H9 (cell line): ENCODE results near the gene PLS1. TPM values are rescaled to one million over a fixed set of nuclear protein-coding genes. Genes with fewer than 3 reads are reported as not detected.

Experiments
- DNase-seq: peaks from one replicate; pipeline ENCODE4 v3.0.0-alpha.2; 2017
- H2AFZ ChIP-seq: one replicate; pipeline ENCODE4 v1.6.1; 2013; ENCODE audit warnings: mild to moderate bottlenecking, low read length, control low read depth, moderate library complexity
- H2AK5ac ChIP-seq: 2 replicates; pipeline ENCODE4 v1.6.1; 2013; ENCODE audit warnings: low read length, control low read depth, mixed read lengths; ENCODE audit not compliant: insufficient read length
- H2BK120ac ChIP-seq: one replicate; pipeline ENCODE4 v1.6.1; 2013; ENCODE audit warnings: low read depth, mild to moderate bottlenecking, low read length, control low read depth, inconsistent platforms; ENCODE audit not compliant: poor library complexity, severe bottlenecking
- H2BK12ac ChIP-seq: 2 replicates; pipeline ENCODE4 v1.6.1; 2013; ENCODE audit warnings: low read length, control low read depth, mixed read lengths, low read depth; ENCODE audit not compliant: insufficient read length
- H2BK15ac ChIP-seq: 2 replicates; pipeline ENCODE4 v1.6.1; 2013; ENCODE audit warnings: low read depth, low read length, control low read depth
- H2BK20ac ChIP-seq: one replicate; pipeline ENCODE4 v1.6.1; 2013; ENCODE audit warnings: low read depth, mild to moderate bottlenecking, low read length, control low read depth, inconsistent platforms; ENCODE audit not compliant: poor library complexity, severe bottlenecking
- H2BK5ac ChIP-seq: 2 replicates; pipeline ENCODE4 v1.6.1; 2013; ENCODE audit warnings: low read length, control low read depth, mixed read lengths; ENCODE audit not compliant: insufficient read length
- H3K14ac ChIP-seq: 2 replicates; pipeline ENCODE4 v1.6.1; 2013; ENCODE audit warnings: low read length, control low read depth; ENCODE audit not compliant: insufficient read depth
- H3K18ac ChIP-seq: 2 replicates; pipeline ENCODE4 v1.6.1; 2013; ENCODE audit warnings: low read depth, mild to moderate bottlenecking, mixed read lengths, low read length, control low read depth; ENCODE audit not compliant: insufficient read length
- H3K23ac ChIP-seq: 2 replicates; pipeline ENCODE4 v1.6.1; 2013; ENCODE audit warnings: low read length, control low read depth, mixed read lengths, low read depth; ENCODE audit not compliant: insufficient read length
- H3K23me2 ChIP-seq: 2 replicates; pipeline ENCODE4 v1.6.1; 2013; ENCODE audit warnings: low read depth, mild to moderate bottlenecking, mixed read lengths, low read length, control low read depth; ENCODE audit not compliant: insufficient read length, poor library complexity, severe bottlenecking
- H3K27ac ChIP-seq: 2 replicates; pipeline ENCODE4 v1.5.1; 2013; ENCODE audit warnings: low read length, control low read depth, mixed read lengths, low read depth; ENCODE audit not compliant: insufficient read length
- H3K27me3 ChIP-seq: 2 replicates; pipeline ENCODE4 v1.6.1; 2013; ENCODE audit warnings: low read length, control low read depth, inconsistent platforms; ENCODE audit not compliant: insufficient read depth
- H3K4ac ChIP-seq: 2 replicates; pipeline ENCODE4 v1.6.1; 2013; ENCODE audit warnings: low read depth, mild to moderate bottlenecking, control low read depth, inconsistent platforms, low read length, moderate library complexity
- H3K4me1 ChIP-seq: 2 replicates; pipeline ENCODE4 v1.6.1; 2013; ENCODE audit warnings: low read length, control low read depth, inconsistent platforms; ENCODE audit not compliant: insufficient read depth
- H3K4me2 ChIP-seq: 2 replicates; pipeline ENCODE4 v1.6.1; 2013; ENCODE audit warnings: low read length, control low read depth, mixed read lengths; ENCODE audit not compliant: insufficient read length, insufficient read depth
- H3K56ac ChIP-seq: 2 replicates; pipeline ENCODE4 v1.6.1; 2013; ENCODE audit warnings: low read depth, mild to moderate bottlenecking, mixed read lengths, low read length, control low read depth; ENCODE audit not compliant: insufficient read length
- H3K79me1 ChIP-seq: 2 replicates; pipeline ENCODE4 v1.6.1; 2013; ENCODE audit warnings: low read depth, mild to moderate bottlenecking, moderate library complexity, low read length, control low read depth, inconsistent platforms; ENCODE audit not compliant: insufficient read depth, poor library complexity, severe bottlenecking
- H3K79me2 ChIP-seq: 2 replicates; pipeline ENCODE4 v1.6.1; 2013; ENCODE audit warnings: low read length, control low read depth, inconsistent platforms; ENCODE audit not compliant: insufficient read depth
- H3K9ac ChIP-seq: 2 replicates; pipeline ENCODE4 v1.6.1; 2013; ENCODE audit warnings: low read length, control low read depth, mixed read lengths; ENCODE audit not compliant: insufficient read length; ENCODE audit errors: extremely low read depth
- H3K9me3 ChIP-seq: one replicate; pipeline ENCODE4 v1.6.1; 2013; ENCODE audit warnings: low read depth, low read length, inconsistent platforms; ENCODE audit not compliant: control insufficient read depth
- H3T11ph ChIP-seq: one replicate; pipeline ENCODE4 v1.6.1; 2013; ENCODE audit warnings: mild to moderate bottlenecking, low read length, control low read depth, inconsistent platforms
- H4K20me1 ChIP-seq: one replicate; pipeline ENCODE4 v1.6.1; 2013; ENCODE audit not compliant: control insufficient read depth, insufficient read length, insufficient read depth
- H4K5ac ChIP-seq: 2 replicates; pipeline ENCODE4 v1.6.1; 2013; ENCODE audit warnings: low read depth, mild to moderate bottlenecking, mixed read lengths, low read length, control low read depth; ENCODE audit not compliant: insufficient read length
- H4K8ac ChIP-seq: replicated peaks from 2 replicates; pipeline ENCODE4 v1.6.1; 2013; ENCODE audit warnings: low read length, control low read depth, mixed read lengths, low read depth; ENCODE audit not compliant: insufficient read length
- H4K91ac ChIP-seq: 2 replicates; pipeline ENCODE4 v1.6.1; 2013; ENCODE audit warnings: low read depth, mild to moderate bottlenecking, moderate library complexity, mixed read lengths, low read length, control low read depth; ENCODE audit not compliant: insufficient read length
- H3K27ac Mint-ChIP-seq, 3 experiments: 2 replicates in 2 of 3; 3 replicates in 1 of 3; pipeline ENCODE4 v1.8.0; 2020 to 2021; ENCODE audit warnings: mixed read lengths in 3 of 3, mild to moderate bottlenecking in 1 of 3, moderate library complexity in 1 of 3
- H3K27me3 Mint-ChIP-seq: 2 replicates; pipeline ENCODE4 v1.8.0; 2021; ENCODE audit warnings: low read depth, mild to moderate bottlenecking, moderate library complexity, mixed read lengths
- H3K36me3 Mint-ChIP-seq, 3 experiments: 2 replicates in 2 of 3; 3 replicates in 1 of 3; pipeline ENCODE4 v1.8.0; 2020 to 2021; ENCODE audit warnings: low read depth in 3 of 3, mixed read lengths in 3 of 3; ENCODE audit not compliant: insufficient read depth in 1 of 3
- H3K4me1 Mint-ChIP-seq, 2 experiments: 2 replicates each; pipeline ENCODE4 v1.8.0; 2020; ENCODE audit warnings: mixed read lengths in 2 of 2
- H3K4me3 Mint-ChIP-seq, 2 experiments: 2 replicates in 1 of 2; 3 replicates in 1 of 2; pipeline ENCODE4 v1.8.0; 2020 to 2021; ENCODE audit warnings: mild to moderate bottlenecking in 2 of 2, mixed read lengths in 2 of 2, moderate library complexity in 1 of 2
- H3K9me3 Mint-ChIP-seq, 2 experiments: 2 replicates in 1 of 2; 3 replicates in 1 of 2; pipeline ENCODE4 v1.8.0; 2020; ENCODE audit warnings: mild to moderate bottlenecking in 2 of 2, mixed read lengths in 2 of 2, moderate library complexity in 1 of 2
- CTCF ChIP-seq: fragments of 200-600 bp; sonication (generic); conservative IDR thresholded peaks from 3 replicates; pipeline ENCODE4 v1.8.0; 2021; ENCODE audit warnings: antibody characterized with exemption, mild to moderate bottlenecking
- WGBS: extraction: QIAGEN DNeasy Blood & Tissue Kit; methylation state at CpG from one replicate; pipeline ENCODE4 v1.1.7; 2013; ENCODE audit warnings: missing lambda C conversion rate, low lambda C conversion rate, mixed read lengths; ENCODE audit not compliant: insufficient read length; ENCODE audit errors: extremely low coverage; 5-methylcytosine and 5-hydroxymethylcytosine counted together
- total RNA-seq: library from RNA; stranded (reverse); gene quantifications from 2 replicates; pipeline ENCODE4 v1.2.1, GENCODE V29; 2021

PLS1 gene
- total RNA-seq, 1 experiment from 2014 or later: 20.4 TPM

GRCh38 chr3:142664819-142665218 is 68.6 kb downstream of the PLS1 start:
- Histone ChIP-seq H3K27ac (no peak overlapping the region), H2BK15ac (no peak overlapping the region), H4K8ac (no peak overlapping the region), H4K20me1 (no peaks in the 10 kb centered on the region), H2BK12ac (no peak overlapping the region), H2AK5ac (no peak overlapping the region), H3K4me1 (no peaks in the 10 kb centered on the region), H4K91ac (no peak overlapping the region), H3K9me3 (no peaks in the 10 kb centered on the region), H3K56ac (no peak overlapping the region), H3K79me2 (no peaks in the 10 kb centered on the region), H2BK5ac (no peak overlapping the region), H3K4ac (no peak overlapping the region), H2AFZ (no peak overlapping the region), H3K79me1 (no peaks in the 10 kb centered on the region), H2BK120ac (no peak overlapping the region), H3K4me2 (no peak overlapping the region), H3T11ph (no peak overlapping the region), H3K23me2 (no peaks in the 10 kb centered on the region), H3K27me3 (no peaks in the 10 kb centered on the region), H3K14ac (no peak overlapping the region), H3K9ac (no peak overlapping the region), H3K23ac (no peak overlapping the region), H2BK20ac (no peak overlapping the region), H3K18ac (no peak overlapping the region), H4K5ac (no peak overlapping the region)
- TF ChIP-seq CTCF: no peak
- DNase-seq: no peak
- no peaks in the 10 kb centered on the region for H3K27me3 Mint-ChIP-seq
- H3K36me3 Mint-ChIP-seq: peaks cover 0 to 3% (median 2%) of the 10 kb centered on the region in 3 experiments; a peak in 3 of 7 replicates
- H3K27ac Mint-ChIP-seq: 0 out of 7 replicates have a peak overlapping the region, but pooled peaks of 1 of the 3 experiments have one; percentile 37
- H3K9me3 Mint-ChIP-seq: no peaks in the 10 kb centered on the region
- no CpG with 5 or more reads among the region's 2 CpGs for WGBS
- H3K4me3 Mint-ChIP-seq: no peak overlapping the region
- peaks cover 29 to 34% of the 10 kb centered on the region in 2 experiments for H3K4me1 Mint-ChIP-seq
